Spinal cord (tissue), 10 donors: ENCODE data around the gene BTBD9. TPM values are rescaled to one million over a fixed set of nuclear protein-coding genes. Genes with fewer than 3 reads are reported as not detected.
"Not testable (repeated sequence)": the region's sequence is repeated elsewhere in the genome, so short reads cannot be mapped to it uniquely, and the experiment has no call there.

ENCODE experiments used
- DNase-seq, 6 donors: peaks; one replicate each; pipeline versions ENCODE4 v3.0.0 to v3.0.0-alpha.2; 2013 to 2015; ENCODE audit warnings: low spot score in 6 of 6, low read depth in 4 of 6
- H3K27ac ChIP-seq: one replicate; pipeline ENCODE4 v1.5.1; 2013; ENCODE audit warnings: low read depth, low read length, control low read depth
- H3K27me3 ChIP-seq: one replicate; pipeline ENCODE4 v1.6.1; 2013; ENCODE audit warnings: low read length; ENCODE audit not compliant: control insufficient read depth, insufficient read depth
- H3K36me3 ChIP-seq: one replicate; pipeline ENCODE4 v1.6.1; 2013; ENCODE audit warnings: low read length; ENCODE audit not compliant: control insufficient read depth, insufficient read depth
- H3K4me1 ChIP-seq: one replicate; pipeline ENCODE4 v1.6.1; 2013; ENCODE audit warnings: low read length; ENCODE audit not compliant: control insufficient read depth, insufficient read depth
- H3K4me3 ChIP-seq: one replicate; pipeline ENCODE4 v1.5.1; 2013; ENCODE audit warnings: low read depth, low read length, control low read depth
- H3K9me3 ChIP-seq: one replicate; pipeline ENCODE4 v1.6.1; 2013; ENCODE audit warnings: low read length; ENCODE audit not compliant: control insufficient read depth, insufficient read depth
- WGBS: methylation state at CpG from one replicate; pipeline ENCODE4 v1.1.5; 2013; ENCODE audit warnings: missing lambda C conversion rate; ENCODE audit not compliant: insufficient coverage; 5-methylcytosine and 5-hydroxymethylcytosine counted together
- polyA plus RNA-seq, 2 donors: library from polyadenylated mRNA; unstranded; fragments of 120-200 nt; gene quantifications; one replicate each; pipeline ENCODE4 v1.2.1, GENCODE V29; 2013; ENCODE audit not compliant: insufficient read length in 2 of 2
- total RNA-seq, 2 donors: library from RNA; depleted of rRNA in 1 of 2; stranded (reverse); fragments of 120-200 nt in 1 of 2; fragments of >200 nt in 1 of 2; gene quantifications; one replicate each; pipeline versions ENCODE4 v1.2.3 to v1.2.4, GENCODE V29; 2013 to 2014
- donor health status: healthy.

BTBD9 gene
- total and polyA plus RNA-seq, 4 donors, result 14.6 to 38.6 (median 16.9) TPM

DNA sequence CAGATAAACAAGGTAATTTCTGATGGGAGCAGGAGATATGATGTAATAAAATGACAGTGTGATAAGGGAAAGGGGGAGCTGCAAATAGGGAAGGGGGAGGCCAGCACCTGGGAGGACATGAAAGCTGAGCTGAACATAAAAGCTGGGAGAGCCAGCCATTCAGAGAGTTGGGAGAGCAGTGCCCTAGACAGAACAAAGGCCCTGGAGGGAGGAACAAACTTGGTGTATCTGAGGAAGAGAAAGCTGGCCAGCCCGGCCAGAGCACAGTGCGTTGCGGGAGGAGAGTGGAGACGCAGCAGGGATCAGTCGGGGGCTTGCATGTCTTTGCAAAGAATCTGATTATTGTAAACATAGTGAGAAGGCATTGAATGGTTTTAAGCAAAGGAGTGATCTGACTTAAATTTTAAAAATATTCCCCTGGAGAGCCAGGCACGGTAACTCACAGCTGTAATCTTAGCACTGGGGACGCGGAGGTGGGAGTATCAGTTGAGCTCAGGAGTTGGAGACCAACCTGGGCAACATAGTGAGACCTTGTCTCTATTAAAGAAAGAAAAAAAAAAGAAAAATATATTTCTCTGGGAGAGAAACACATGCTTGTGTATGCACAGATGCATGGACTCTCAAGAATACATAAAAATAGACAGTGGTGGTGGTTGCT, 502.0 kb downstream of the BTBD9 start:
- peak in 2 of 6 donors; percentile 17 to 37 for DNase-seq
- H3K27ac ChIP-seq, result no peak overlapping the region
- no peaks in the 10 kb centered on the region for H3K36me3 ChIP-seq
- no peak overlapping the region for H3K4me3 ChIP-seq
- peaks cover 26% of the 10 kb centered on the region for H3K4me1 ChIP-seq
- H3K27me3 ChIP-seq, result no peaks in the 10 kb centered on the region
- 38% methylated on average over 5 of the region's 8 CpGs for WGBS
- peaks cover 2% of the 10 kb centered on the region for H3K9me3 ChIP-seq

DNA sequence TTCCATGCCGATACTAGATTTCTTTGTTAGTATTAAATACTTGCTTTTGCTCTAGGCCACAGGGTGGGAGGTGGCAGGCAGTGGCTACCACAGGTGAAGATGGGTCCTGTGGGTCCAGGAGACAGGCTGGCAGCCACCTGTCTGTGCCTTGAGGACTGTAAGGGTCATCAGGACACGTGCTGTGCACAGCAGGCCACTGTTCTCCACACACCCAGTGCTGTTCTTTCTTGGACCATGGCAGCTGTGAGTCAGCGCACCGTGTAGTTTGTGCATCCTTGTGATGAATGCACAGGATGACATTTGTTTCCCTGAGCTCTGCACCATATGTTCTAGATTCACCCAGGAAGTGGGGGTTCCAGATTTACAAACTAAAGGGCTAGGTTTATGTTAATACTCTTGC, 503.2 kb downstream of the BTBD9 start:
- 56% methylated on average over 4 of the region's 4 CpGs for WGBS
- H3K27ac ChIP-seq, result no peak overlapping the region
- no peak overlapping the region for H3K4me3 ChIP-seq
- H3K9me3 ChIP-seq, result peaks cover 2% of the 10 kb centered on the region
- H3K36me3 ChIP-seq, result no peaks in the 10 kb centered on the region
- H3K4me1 ChIP-seq, result peaks cover 20% of the 10 kb centered on the region
- H3K27me3 ChIP-seq, result no peaks in the 10 kb centered on the region
- no peak for DNase-seq

DNA sequence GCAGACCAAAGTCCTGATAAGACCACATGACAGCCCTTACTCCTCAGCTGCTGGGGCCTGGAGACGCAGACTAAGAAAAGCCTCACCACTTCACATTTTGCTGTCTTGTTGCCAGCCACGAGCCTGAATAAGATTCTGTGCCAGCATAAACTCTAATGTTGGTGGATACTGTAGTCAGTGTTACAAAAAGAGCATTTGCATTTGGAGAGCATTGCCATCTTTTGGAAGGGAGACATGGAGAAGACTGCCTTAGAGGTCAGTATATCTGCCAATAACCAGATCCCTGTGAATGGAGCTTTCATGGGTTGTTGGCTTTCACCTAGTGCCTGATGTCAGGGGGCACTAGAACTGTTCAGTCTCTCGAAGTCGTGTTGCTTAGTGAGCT, 505.0 kb downstream of the BTBD9 start:
- no peaks in the 10 kb centered on the region for H3K36me3 ChIP-seq
- 32% methylated on average over 2 of the region's 4 CpGs for WGBS
- peak in 5 of 6 donors; percentile 35 to 82 (median 50) for DNase-seq
- peaks cover 16% of the 10 kb centered on the region for H3K4me1 ChIP-seq
- H3K9me3 ChIP-seq, result no peaks in the 10 kb centered on the region
- no peak overlapping the region for H3K27ac ChIP-seq
- no peak overlapping the region for H3K4me3 ChIP-seq
- no peaks in the 10 kb centered on the region for H3K27me3 ChIP-seq

DNA sequence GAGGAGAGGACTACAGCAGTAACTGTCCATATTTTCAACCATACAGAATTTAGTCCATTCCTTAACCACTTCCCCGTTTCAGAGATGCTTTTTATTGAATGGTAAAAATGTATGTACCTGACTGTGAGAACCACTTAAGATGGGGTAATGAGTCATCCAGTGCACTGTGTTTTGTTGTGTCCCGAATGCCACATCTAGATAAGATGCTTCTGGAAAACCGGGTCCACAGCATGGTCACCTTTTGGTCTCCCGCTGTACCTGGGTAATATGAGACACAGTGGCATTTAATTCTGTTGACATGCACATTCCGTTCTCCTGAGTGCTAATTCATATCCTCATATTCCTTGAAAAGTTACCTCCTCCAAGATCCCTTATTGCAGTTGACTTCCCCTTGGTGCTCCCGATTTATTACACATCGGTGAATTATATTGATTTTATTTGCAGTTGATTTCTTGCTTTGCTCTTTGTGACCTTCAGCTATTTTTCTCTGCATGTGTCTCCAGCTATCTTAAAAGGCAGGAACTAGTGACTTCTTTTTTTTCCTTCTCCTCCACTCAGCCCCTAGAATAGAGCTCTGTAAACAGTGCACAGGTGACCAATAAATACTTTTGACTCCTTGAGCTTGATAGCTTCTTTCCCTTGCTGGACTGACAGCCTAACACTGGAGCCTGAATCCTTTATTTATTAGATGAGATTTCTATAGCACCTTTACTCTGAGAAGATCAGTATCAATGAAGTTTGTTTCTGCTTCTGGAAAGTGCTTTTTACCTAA, 505.6 kb downstream of the BTBD9 start:
- no peak overlapping the region for H3K4me3 ChIP-seq
- peak in 1 of 6 donors; percentile 29 for DNase-seq
- 78% methylated on average over 3 of the region's 7 CpGs for WGBS

DNA sequence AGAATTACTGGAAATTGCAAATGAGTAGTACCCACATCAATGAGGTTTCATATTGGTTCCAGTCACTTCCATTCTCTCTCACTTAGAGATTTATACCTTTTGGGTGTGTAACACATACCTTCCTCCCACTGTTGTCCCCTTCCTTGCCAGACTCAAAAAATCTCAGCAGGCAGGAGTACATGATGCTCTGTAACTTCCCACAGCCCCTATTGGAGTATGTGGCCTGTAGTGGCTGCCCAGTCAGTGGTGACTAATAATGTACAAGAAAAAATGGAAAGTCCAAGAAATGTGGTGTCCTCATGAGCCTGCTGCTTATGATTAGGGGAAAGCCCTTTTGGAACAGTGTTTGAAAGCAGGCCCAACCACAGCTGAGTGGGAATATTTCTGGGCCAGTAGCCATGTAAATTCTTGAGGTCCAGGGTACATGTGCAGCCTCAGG, 508.2 kb downstream of the BTBD9 start:
- H3K4me3 ChIP-seq, result no peak overlapping the region

More for the DNA sequence above, 505.6 kb downstream of the BTBD9 start:
- Histone ChIP-seq H3K27me3 (no peaks in the 10 kb centered on the region), H3K36me3 (no peaks in the 10 kb centered on the region), H3K9me3 (no peaks in the 10 kb centered on the region), H3K4me1 (peaks cover 16% of the 10 kb centered on the region), H3K27ac (no peak overlapping the region)

DNA sequence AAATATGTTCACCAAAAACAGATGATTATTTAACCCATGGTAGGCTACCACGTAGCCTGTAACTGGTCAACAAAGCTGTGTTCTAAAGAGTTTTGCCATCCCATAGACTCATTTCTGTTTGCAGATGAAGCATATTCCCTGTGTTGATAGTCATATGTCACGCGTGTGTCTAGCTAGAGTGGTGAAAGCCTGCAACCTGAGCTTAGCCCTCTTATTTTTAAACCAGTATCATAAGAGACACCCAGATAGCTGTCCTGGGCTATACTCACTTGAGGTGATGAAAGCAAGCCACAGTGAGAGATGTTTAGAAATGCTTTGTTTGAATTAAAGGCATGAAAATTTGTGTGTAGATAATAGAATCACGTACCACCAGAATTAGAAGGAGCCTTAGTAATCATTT, 512.4 kb downstream of the BTBD9 start:
- no peak overlapping the region for H3K4me3 ChIP-seq
- no peak overlapping the region for H3K27ac ChIP-seq
- H3K36me3 ChIP-seq, result peaks cover 8% of the 10 kb centered on the region
- no CpG with 5 or more reads among the region's 4 CpGs for whole genome bisulfite sequencing
- no peaks in the 10 kb centered on the region for H3K9me3 ChIP-seq
- H3K27me3 ChIP-seq, result no peaks in the 10 kb centered on the region
- no peak for DNase-seq
- H3K4me1 ChIP-seq, result no peaks in the 10 kb centered on the region

More for the DNA sequence above, 508.2 kb downstream of the BTBD9 start:
- H3K27me3 ChIP-seq, result no peaks in the 10 kb centered on the region
- H3K9me3 ChIP-seq, result no peaks in the 10 kb centered on the region
- no peak overlapping the region for H3K27ac ChIP-seq
- H3K4me1 ChIP-seq, result peaks cover 8% of the 10 kb centered on the region
- no peak for DNase-seq
- no peaks in the 10 kb centered on the region for H3K36me3 ChIP-seq

DNA sequence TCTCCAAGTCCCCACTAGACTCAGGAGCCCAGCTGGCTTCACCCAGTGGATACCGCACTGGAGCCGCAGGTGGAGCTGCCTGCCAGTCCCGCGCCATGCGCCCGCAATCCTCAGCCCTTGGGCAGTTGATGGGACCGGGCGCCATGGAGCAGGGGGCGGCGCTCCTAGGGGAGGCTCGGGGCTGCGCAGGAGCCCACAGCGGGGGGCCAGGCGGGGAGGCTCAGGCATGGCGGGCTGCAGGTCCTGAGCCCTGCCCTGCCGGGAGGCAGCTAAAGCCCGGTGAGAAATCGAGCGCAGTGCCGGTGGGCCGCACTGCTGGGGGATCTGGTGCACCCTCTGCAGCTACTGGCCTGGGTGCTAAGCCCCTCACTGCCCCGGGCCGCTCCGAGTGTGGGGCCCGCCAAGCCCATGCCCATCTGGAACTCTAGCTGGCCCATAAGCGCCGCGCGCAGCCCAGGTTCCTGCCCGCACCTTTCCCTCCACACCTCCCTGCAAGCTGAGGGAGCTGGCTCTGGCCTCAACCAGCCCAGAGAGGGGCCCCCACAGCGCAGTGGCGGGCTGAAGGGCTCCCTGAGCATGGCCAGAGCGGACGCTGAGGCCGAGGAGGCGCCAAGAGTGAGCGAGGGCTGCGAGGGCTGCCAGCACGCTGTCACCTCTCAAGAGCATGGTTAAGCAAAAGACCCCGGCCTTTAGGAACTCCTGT, 515.4 kb downstream of the BTBD9 start:
- H3K4me3 ChIP-seq, DNase-seq, H3K36me3 ChIP-seq, H3K4me1 ChIP-seq, H3K27ac ChIP-seq, H3K27me3 ChIP-seq, H3K9me3 ChIP-seq: not testable (repeated sequence)
- 96% methylated on average over 35 of the region's 40 CpGs for WGBS

DNA sequence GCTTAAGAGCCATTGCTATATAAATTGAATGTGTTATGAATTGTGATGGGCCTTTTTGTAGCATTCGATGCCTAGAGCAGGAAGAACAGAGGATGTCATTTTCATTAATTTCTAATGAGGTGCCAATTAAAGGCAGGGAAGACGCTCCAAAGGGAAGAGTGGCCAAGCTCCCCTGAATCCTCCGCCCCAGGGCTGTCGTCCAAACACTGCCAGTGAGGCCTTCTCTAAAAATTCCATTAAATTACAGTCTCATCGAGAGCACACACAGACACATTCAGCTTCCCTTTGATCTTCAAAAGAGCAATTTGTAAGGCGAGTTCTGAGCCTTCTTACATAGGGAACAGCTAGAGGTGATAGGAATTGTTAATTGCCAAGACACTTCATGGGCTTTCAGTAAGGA, 520.2 kb downstream of the BTBD9 start:
- peak in 2 of 6 donors; percentile 28 to 70 for DNase-seq
- no peak overlapping the region for H3K27ac ChIP-seq
- no peak overlapping the region for H3K4me3 ChIP-seq
- H3K9me3 ChIP-seq, result no peaks in the 10 kb centered on the region
- H3K36me3 ChIP-seq, result peaks cover 6% of the 10 kb centered on the region
- 20% methylated on average over 1 of the region's 6 CpGs for WGBS
- H3K27me3 ChIP-seq, result no peaks in the 10 kb centered on the region
- peaks cover 3% of the 10 kb centered on the region for H3K4me1 ChIP-seq

DNA sequence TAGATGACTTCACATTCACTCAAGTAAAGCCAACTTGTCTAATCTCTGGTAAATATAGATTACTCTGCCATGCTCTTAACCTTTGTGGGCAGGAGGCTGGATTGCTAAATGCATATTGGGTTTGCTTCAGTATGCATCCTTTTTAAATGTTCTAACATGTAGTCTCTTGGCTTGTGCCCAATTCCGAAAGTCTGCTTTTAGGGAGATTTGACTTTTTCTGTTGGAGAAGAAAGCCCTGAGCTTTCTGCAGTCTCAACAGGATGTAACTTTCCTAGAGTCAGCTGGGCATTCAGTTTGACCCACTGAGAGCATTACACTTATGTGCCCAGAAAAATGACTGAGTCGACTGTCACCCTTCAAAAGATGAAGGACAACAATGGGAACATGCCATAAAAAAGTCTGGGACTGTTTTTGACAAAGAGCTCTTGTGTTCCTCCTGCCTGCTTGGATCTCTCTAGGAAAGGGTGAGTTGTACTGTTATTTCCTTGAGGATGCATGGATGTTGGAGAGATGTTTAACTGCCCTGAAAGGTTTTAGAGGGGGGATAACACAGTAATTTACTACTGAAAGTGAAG, 520.9 kb downstream of the BTBD9 start:
- Histone ChIP-seq H3K27me3 (no peaks in the 10 kb centered on the region), H3K4me1 (peaks cover 3% of the 10 kb centered on the region), H3K4me3 (no peak overlapping the region), H3K9me3 (no peaks in the 10 kb centered on the region), H3K36me3 (no peaks in the 10 kb centered on the region), H3K27ac (no peak overlapping the region)
- peak in 2 of 6 donors; percentile 34 to 47 for DNase-seq
- WGBS, result 17% methylated on average over 1 of the region's 2 CpGs
